Neuronal stem cell (in vitro differentiated cells): ENCODE measurements around the gene OSGEP.

Experiments used
- DNase-seq: peaks from one replicate; pipeline ENCODE4 v3.0.0-alpha.2; 2013; ENCODE audit warnings: low spot score
- H2AFZ ChIP-seq: one replicate; pipeline ENCODE4 v1.6.1; 2013; ENCODE audit warnings: mild to moderate bottlenecking, low read length, inconsistent platforms
- H2AK5ac ChIP-seq: 2 replicates; pipeline ENCODE4 v1.6.1; 2013; ENCODE audit warnings: low read depth, mild to moderate bottlenecking, inconsistent platforms, low read length, moderate library complexity, mixed read lengths
- H2BK120ac ChIP-seq: 2 replicates; pipeline ENCODE4 v1.6.1; 2013; ENCODE audit warnings: low read depth, mild to moderate bottlenecking, inconsistent platforms, low read length, moderate library complexity, mixed read lengths
- H2BK12ac ChIP-seq: one replicate; pipeline ENCODE4 v1.6.1; 2013; ENCODE audit warnings: low read length, inconsistent platforms
- H2BK15ac ChIP-seq: 2 replicates; pipeline ENCODE4 v1.6.1; 2013; ENCODE audit warnings: mild to moderate bottlenecking, low read length, inconsistent platforms, mixed read lengths
- H2BK5ac ChIP-seq: one replicate; pipeline ENCODE4 v1.6.1; 2013; ENCODE audit warnings: inconsistent platforms, mild to moderate bottlenecking, low read length, moderate library complexity
- H3K14ac ChIP-seq: one replicate; pipeline ENCODE4 v1.6.1; 2013; ENCODE audit warnings: low read length, inconsistent platforms
- H3K18ac ChIP-seq: 2 replicates; pipeline ENCODE4 v1.6.1; 2013; ENCODE audit warnings: low read length, inconsistent platforms
- H3K23ac ChIP-seq: 2 replicates; pipeline ENCODE4 v1.6.1; 2013; ENCODE audit warnings: low read depth, mild to moderate bottlenecking, mixed read lengths, low read length, inconsistent platforms; ENCODE audit not compliant: poor library complexity
- H3K27ac ChIP-seq: replicated peaks from 3 replicates; pipeline ENCODE4 v1.5.1; 2013; ENCODE audit warnings: low read length, inconsistent platforms
- H3K27me3 ChIP-seq, 3 experiments: 2 replicates each; pipeline ENCODE4 v1.6.1; 2013; ENCODE audit warnings: low read length in 3 of 3, mild to moderate bottlenecking in 2 of 3, inconsistent platforms in 1 of 3, low read depth in 1 of 3, mixed read lengths in 1 of 3, moderate library complexity in 1 of 3; ENCODE audit not compliant: control insufficient read depth in 3 of 3, insufficient read depth in 3 of 3
- H3K36me3 ChIP-seq, 2 donors: replicated peaks in 1 of 2; 2 replicates each; pipeline ENCODE4 v1.6.1; 2013; ENCODE audit warnings: low read length in 2 of 2; ENCODE audit not compliant: control insufficient read depth in 2 of 2, insufficient read depth in 2 of 2
- H3K4ac ChIP-seq: 2 replicates; pipeline ENCODE4 v1.6.1; 2013; ENCODE audit warnings: inconsistent platforms, mild to moderate bottlenecking, low read length, moderate library complexity
- H3K4me1 ChIP-seq, 2 donors: 1 replicate in 1 of 2; 2 replicates in 1 of 2; pipeline ENCODE4 v1.6.1; 2013; ENCODE audit warnings: low read length in 2 of 2, low read depth in 1 of 2; ENCODE audit not compliant: control insufficient read depth in 2 of 2, insufficient read depth in 1 of 2
- H3K4me2 ChIP-seq: one replicate; pipeline ENCODE4 v1.6.1; 2013; ENCODE audit warnings: mild to moderate bottlenecking, low read length, inconsistent platforms; ENCODE audit not compliant: insufficient read depth, poor library complexity, severe bottlenecking
- H3K4me3 ChIP-seq, 2 donors: 2 replicates each; pipeline ENCODE4 v1.5.1; 2013; ENCODE audit warnings: low read length in 2 of 2, mild to moderate bottlenecking in 2 of 2, inconsistent platforms in 1 of 2, moderate library complexity in 1 of 2
- H3K79me1 ChIP-seq: one replicate; pipeline ENCODE4 v1.6.1; 2013; ENCODE audit warnings: low read depth, mild to moderate bottlenecking, inconsistent platforms, low read length, moderate library complexity
- H3K9ac ChIP-seq: one replicate; pipeline ENCODE4 v1.6.1; 2013; ENCODE audit warnings: mild to moderate bottlenecking, low read depth, low read length, inconsistent platforms; ENCODE audit not compliant: poor library complexity
- H3K9me3 ChIP-seq, 2 donors: replicated peaks in 1 of 2; 2 replicates each; pipeline versions ENCODE3 to v1.6.1; 2013; ENCODE audit warnings: low read length in 2 of 2, mild to moderate bottlenecking in 2 of 2, inconsistent platforms in 1 of 2, low read depth in 1 of 2, mixed read lengths in 1 of 2, moderate library complexity in 1 of 2; ENCODE audit not compliant: control insufficient read depth in 2 of 2, insufficient read depth in 1 of 2
- H4K8ac ChIP-seq: one replicate; pipeline ENCODE4 v1.6.1; 2013; ENCODE audit warnings: low read depth, mild to moderate bottlenecking, inconsistent platforms, low read length, moderate library complexity
- H4K91ac ChIP-seq: one replicate; pipeline ENCODE4 v1.6.1; 2013; ENCODE audit warnings: low read length, low read depth, mild to moderate bottlenecking, inconsistent platforms; ENCODE audit not compliant: poor library complexity
- WGBS, 2 donors: extraction: QIAGEN DNeasy Blood & Tissue Kit; methylation state at CpG; one replicate each; pipeline ENCODE4 v1.1.7; 2013; ENCODE audit warnings: missing lambda C conversion rate in 2 of 2, mixed read lengths in 1 of 2; ENCODE audit not compliant: insufficient read length in 2 of 2, insufficient replicate concordance in 1 of 2; ENCODE audit errors: extremely low coverage in 2 of 2; 5-methylcytosine and 5-hydroxymethylcytosine counted together

Gene OSGEP

GRCh38 chr14:20477211-20477876 lies 22.7 kb upstream of the OSGEP start:
- H3K27me3 ChIP-seq: peaks cover 0 to 2% (median 0%) of the 10 kb centered on the region in 3 experiments
- H2BK120ac ChIP-seq: no peak overlapping the region
- H3K23ac ChIP-seq: no peak overlapping the region
- H3K36me3 ChIP-seq: peaks cover 34 to 61% of the 10 kb centered on the region in 2 donors
- no peaks in the 10 kb centered on the region for H3K79me1 ChIP-seq
- H3K14ac ChIP-seq: no peak overlapping the region
- no peak overlapping the region for H3K4me3 ChIP-seq
- no peak overlapping the region for H2BK5ac ChIP-seq
- H4K8ac ChIP-seq: no peak overlapping the region
- H3K27ac ChIP-seq: no peak overlapping the region
- H3K9me3 ChIP-seq: no peaks in the 10 kb centered on the region
- no peak overlapping the region for H4K91ac ChIP-seq
- H2AK5ac ChIP-seq: no peak overlapping the region
- no peak overlapping the region for H2BK15ac ChIP-seq
- no peak for DNase-seq
- no CpG with 5 or more reads among the region's 1 CpG for WGBS, 2 donors
- H2BK12ac ChIP-seq: no peak overlapping the region
- no peak overlapping the region for H2AFZ ChIP-seq
- no peak overlapping the region for H3K18ac ChIP-seq
- peaks cover 0 to 2% of the 10 kb centered on the region in 2 donors for H3K4me1 ChIP-seq
- H3K4me2 ChIP-seq: no peak overlapping the region
- H3K4ac ChIP-seq: no peak overlapping the region
- H3K9ac ChIP-seq: no peak overlapping the region

GRCh38 chr14:20476776-20477175 lies 22.2 kb upstream of the OSGEP start:
- no peak for DNase-seq

GRCh38 chr14:20472536-20473169 lies 18.0 kb upstream of the OSGEP start:
- no peak overlapping the region for H4K8ac ChIP-seq

More at GRCh38 chr14:20476776-20477175, 22.2 kb upstream of the OSGEP start:
- Histone ChIP-seq H2BK120ac (no peak overlapping the region), H4K91ac (no peak overlapping the region), H4K8ac (no peak overlapping the region), H3K27ac (no peak overlapping the region), H3K14ac (no peak overlapping the region), H3K18ac (no peak overlapping the region), H2BK15ac (no peak overlapping the region), H3K4me3 (no peak overlapping the region), H3K27me3 (no peaks in the 10 kb centered on the region), H3K4me1 (peaks cover 0 to 2% of the 10 kb centered on the region in 2 donors), H2BK12ac (no peak overlapping the region), H3K79me1 (no peaks in the 10 kb centered on the region), H3K4me2 (no peak overlapping the region), H2BK5ac (no peak overlapping the region), H2AK5ac (no peak overlapping the region), H3K9me3 (no peaks in the 10 kb centered on the region), H3K36me3 (peaks cover 34 to 66% of the 10 kb centered on the region in 2 donors), H2AFZ (no peak overlapping the region), H3K23ac (no peak overlapping the region), H3K4ac (no peak overlapping the region), H3K9ac (no peak overlapping the region)
- no CpG with 5 or more reads among the region's 5 CpGs for WGBS, 2 donors

GRCh38 chr14:20470603-20470901 lies 15.9 kb upstream of the OSGEP start:
- H3K14ac ChIP-seq: no peak overlapping the region
- H2AK5ac ChIP-seq: no peak overlapping the region
- no peak overlapping the region for H2BK120ac ChIP-seq
- no peak overlapping the region for H3K4ac ChIP-seq
- H2BK15ac ChIP-seq: no peak overlapping the region
- peaks cover 5 to 7% of the 10 kb centered on the region in 2 donors for H3K4me1 ChIP-seq
- no peaks in the 10 kb centered on the region for H3K27me3 ChIP-seq
- H2BK5ac ChIP-seq: no peak overlapping the region
- H2BK12ac ChIP-seq: no peak overlapping the region
- H3K9me3 ChIP-seq: no peaks in the 10 kb centered on the region
- no peak overlapping the region for H3K9ac ChIP-seq
- no peak overlapping the region for H3K27ac ChIP-seq
- H4K91ac ChIP-seq: no peak overlapping the region
- peak overlapping the region; percentile 89 for H3K4me2 ChIP-seq
- no peak for DNase-seq
- H3K79me1 ChIP-seq: peaks cover 5% of the 10 kb centered on the region
- H3K23ac ChIP-seq: no peak overlapping the region
- peak overlapping the region; percentile 88 for H2AFZ ChIP-seq
- H3K18ac ChIP-seq: no peak overlapping the region
- H3K4me3 ChIP-seq: peak overlapping the region; percentile 61 to 92
- H3K36me3 ChIP-seq: peaks cover 17 to 37% of the 10 kb centered on the region in 2 donors
- H4K8ac ChIP-seq: no peak overlapping the region
- WGBS, 2 donors: no CpG with 5 or more reads among the region's 2 CpGs

More at GRCh38 chr14:20472536-20473169, 18.0 kb upstream of the OSGEP start:
- no peak overlapping the region for H3K14ac ChIP-seq
- no peak overlapping the region for H3K23ac ChIP-seq
- no peak overlapping the region for H4K91ac ChIP-seq
- no peak overlapping the region for H2AFZ ChIP-seq
- H3K9me3 ChIP-seq: no peaks in the 10 kb centered on the region
- no peak overlapping the region for H3K18ac ChIP-seq
- no peak overlapping the region for H2BK120ac ChIP-seq
- H3K27ac ChIP-seq: no peak overlapping the region
- WGBS, 2 donors: no CpG with 5 or more reads among the region's 2 CpGs
- H3K4ac ChIP-seq: no peak overlapping the region
- peaks cover 5% of the 10 kb centered on the region for H3K79me1 ChIP-seq
- H2BK12ac ChIP-seq: no peak overlapping the region
- no peak overlapping the region for H2BK15ac ChIP-seq
- H3K9ac ChIP-seq: no peak overlapping the region
- H2BK5ac ChIP-seq: no peak overlapping the region
- no peaks in the 10 kb centered on the region for H3K27me3 ChIP-seq
- no peak overlapping the region for H2AK5ac ChIP-seq
- H3K4me2 ChIP-seq: no peak overlapping the region
- no peak for DNase-seq
- H3K4me1 ChIP-seq: peaks cover 5 to 7% of the 10 kb centered on the region in 2 donors
- H3K36me3 ChIP-seq: peaks cover 32 to 58% of the 10 kb centered on the region in 2 donors
- H3K4me3 ChIP-seq: no peak overlapping the region
